Glomerular endothelial cell (primary cell): ENCODE data around the gene DMXL2. TPM values are rescaled to one million over a fixed set of nuclear protein-coding genes. Genes with fewer than 3 reads are reported as not detected.
A peak's percentile ranks its signal among the peaks of the same experiment; 100 is the strongest.
"Not testable (repeated sequence)": the region's sequence is repeated elsewhere in the genome, so short reads cannot be mapped to it uniquely, and the experiment has no call there.

Experiments
- DNase-seq: peaks from one replicate; pipeline ENCODE4 v3.0.0-alpha.2; 2011; ENCODE audit warnings: low read depth, low spot score; ENCODE audit errors: extremely low read depth
- total RNA-seq: library from RNA; depleted of rRNA; stranded (reverse); fragments of >200 nt; gene quantifications from 2 replicates; pipeline ENCODE4 v1.2.3, GENCODE V29; 2015

DMXL2 gene
- total RNA-seq = 16.9 and 17.6 TPM in 2 replicates

- DNase-seq = no peak
Measured at GRCh38 chr15:51622604-51623370, at the start of gene DMXL2. Gene DMXL2, minus strand, starts transcription at chr15:51622771. Its CDS starts 226 bp downstream, at chr15:51622545.

- no peak for DNase-seq
Measured at GRCh38 chr15:51672155-51672687, 49.6 kb upstream of the DMXL2 start.

GRCh38 chr15:51669381-51669780, 46.8 kb upstream of the DMXL2 start:
- DNase-seq = no peak

- DNase-seq = no peak
Measured at GRCh38 chr15:51668446-51668845, 45.9 kb upstream of the DMXL2 start.

GRCh38 chr15:51667478-51667877, 44.9 kb upstream of the DMXL2 start:
- no peak for DNase-seq

- no peak for DNase-seq
Measured at GRCh38 chr15:51661072-51661471, 38.5 kb upstream of the DMXL2 start.

- DNase-seq = no peak
Measured at GRCh38 chr15:51658664-51659063, 36.1 kb upstream of the DMXL2 start.

- DNase-seq = not testable (repeated sequence)
Measured at GRCh38 chr15:51655401-51656057, 33.0 kb upstream of the DMXL2 start.

- DNase-seq = no peak
Measured at GRCh38 chr15:51652084-51652668, 29.6 kb upstream of the DMXL2 start.

GRCh38 chr15:51649659-51650521, 27.3 kb upstream of the DMXL2 start:
- DNase-seq = peak; percentile 51

- not testable (repeated sequence) for DNase-seq
Measured at GRCh38 chr15:51648643-51649042, 26.1 kb upstream of the DMXL2 start.

GRCh38 chr15:51648101-51648500, 25.5 kb upstream of the DMXL2 start:
- DNase-seq = not testable (repeated sequence)

GRCh38 chr15:51647128-51647562, 24.6 kb upstream of the DMXL2 start:
- DNase-seq = no peak

GRCh38 chr15:51642696-51643095, 20.1 kb upstream of the DMXL2 start:
- no peak for DNase-seq

GRCh38 chr15:51641490-51642130, 19.0 kb upstream of the DMXL2 start:
- no peak for DNase-seq

- DNase-seq = no peak
Measured at GRCh38 chr15:51634591-51635198, 12.1 kb upstream of the DMXL2 start.

GRCh38 chr15:51629612-51630011, 7.0 kb upstream of the DMXL2 start:
- no peak for DNase-seq

GRCh38 chr15:51625236-51625635, 2.7 kb upstream of the DMXL2 start:
- no peak for DNase-seq

- DNase-seq = no peak
Measured at GRCh38 chr15:51624022-51624421, 1.5 kb upstream of the DMXL2 start.
